Upper lobe of left lung (tissue), 6 donors: Measurements from ENCODE around the gene WDPCP. TPM values are rescaled to one million over a fixed set of nuclear protein-coding genes. Genes with fewer than 3 reads are reported as not detected.
A peak's percentile ranks its signal among the peaks of the same experiment; 100 is the strongest.

Source experiments
- ATAC-seq, 2 donors: fragments of 200-7000 bp; cut with Tn5 transposase; one replicate each; pipeline ENCODE4 v1.9.1; 2022; ENCODE audit warnings: mild to moderate bottlenecking in 2 of 2, moderate library complexity in 2 of 2; ENCODE audit not compliant: low FRiP score in 2 of 2
- DNase-seq, 2 donors: peaks; one replicate each; pipeline ENCODE4 v3.0.0-alpha.2; 2019 to 2020
- H3K27ac ChIP-seq, 4 donors: fragments of 200-600 bp; sonication (generic); one replicate each; pipeline ENCODE4 v1.5.1; 2016 to 2019
- H3K27me3 ChIP-seq, 4 donors: fragments of 200-600 bp; sonication (generic); one replicate each; pipeline ENCODE4 v1.5.1; 2017 to 2019
- H3K36me3 ChIP-seq, 4 donors: fragments of 200-600 bp; sonication (generic); one replicate each; pipeline ENCODE4 v1.5.1; 2016 to 2019
- H3K4me1 ChIP-seq, 4 donors: fragments of 200-600 bp; sonication (generic); one replicate each; pipeline ENCODE4 v1.5.1; 2018 to 2019
- H3K4me3 ChIP-seq, 4 donors: fragments of 200-600 bp; sonication (generic); one replicate each; pipeline ENCODE4 v1.5.1; 2017 to 2019; ENCODE audit warnings: mild to moderate bottlenecking in 2 of 4, moderate library complexity in 1 of 4
- H3K9me3 ChIP-seq, 4 donors: fragments of 200-600 bp; sonication (generic); one replicate each; pipeline ENCODE4 v1.5.1; 2018 to 2019
- CTCF ChIP-seq, 6 experiments: fragments of 450-650 bp in 4 of 6; fragments of 200-600 bp in 2 of 6; sonication (generic) in 2 of 6; IDR thresholded peaks; one replicate each; pipeline ENCODE4 v1.5.1; 2016 to 2019; ENCODE audit warnings: antibody characterized with exemption in 6 of 6
- EP300 ChIP-seq, 4 donors: sonication (generic); formaldehyde crosslinking; IDR thresholded peaks; one replicate each; pipeline ENCODE4 v1.5.1; 2017; ENCODE audit warnings: antibody characterized with exemption in 4 of 4, control low read depth in 2 of 4
- POLR2A ChIP-seq, 4 donors: fragments of 450-650 bp; IDR thresholded peaks; one replicate each; pipeline ENCODE4 v1.5.1; 2016 to 2017; ENCODE audit warnings: antibody characterized with exemption in 4 of 4, mild to moderate bottlenecking in 2 of 4
- POLR2AphosphoS5 ChIP-seq, 2 donors: sonication (generic); formaldehyde crosslinking; IDR thresholded peaks; one replicate each; pipeline ENCODE4 v1.5.1; 2017; ENCODE audit warnings: antibody characterized with exemption in 2 of 2
- WGBS, 2 donors: methylation state at CpG; one replicate each; pipeline ENCODE4 v1.1.5; 2017 to 2018; 5-methylcytosine and 5-hydroxymethylcytosine counted together
- total RNA-seq, 6 donors: library from RNA; depleted of rRNA in 4 of 6; stranded (reverse); fragments of >200 nt in 4 of 6; gene quantifications; one replicate each; pipeline versions ENCODE4 v1.1.0 to v1.2.1, GENCODE V29; 2016 to 2021
- donor health status: DM: no; HTN: no; CAD: no; lungs with moderate emphysema.
- donor health status: DM: no; HTN: yes; CAD: no; lungs with severe emphysema.

Gene WDPCP
- total RNA-seq, 6 donors from 2014 or later: 9.3 to 20.8 (median 11.5) TPM

GRCh38 chr2:63545023-63545422 lies 43.3 kb downstream of the WDPCP start:
- Histone ChIP-seq H3K27me3 (no peaks in the 10 kb centered on the region), H3K4me1 (no peaks in the 10 kb centered on the region), H3K4me3 (no peak overlapping the region), H3K9me3 (no peaks in the 10 kb centered on the region), H3K36me3 (no peaks in the 10 kb centered on the region), H3K27ac (no peak overlapping the region)
- DNase-seq (no peak), ATAC-seq (no peak)
- 93 to 97% methylated on average over 2 of the region's 2 CpGs for WGBS, 2 donors
- TF ChIP-seq POLR2AphosphoS5 (IDR thresholded peaks at IDR 0.05) (no peak), CTCF (IDR thresholded peaks at IDR 0.05) (no peak), EP300 (IDR thresholded peaks at IDR 0.05) (no peak)

DNA sequence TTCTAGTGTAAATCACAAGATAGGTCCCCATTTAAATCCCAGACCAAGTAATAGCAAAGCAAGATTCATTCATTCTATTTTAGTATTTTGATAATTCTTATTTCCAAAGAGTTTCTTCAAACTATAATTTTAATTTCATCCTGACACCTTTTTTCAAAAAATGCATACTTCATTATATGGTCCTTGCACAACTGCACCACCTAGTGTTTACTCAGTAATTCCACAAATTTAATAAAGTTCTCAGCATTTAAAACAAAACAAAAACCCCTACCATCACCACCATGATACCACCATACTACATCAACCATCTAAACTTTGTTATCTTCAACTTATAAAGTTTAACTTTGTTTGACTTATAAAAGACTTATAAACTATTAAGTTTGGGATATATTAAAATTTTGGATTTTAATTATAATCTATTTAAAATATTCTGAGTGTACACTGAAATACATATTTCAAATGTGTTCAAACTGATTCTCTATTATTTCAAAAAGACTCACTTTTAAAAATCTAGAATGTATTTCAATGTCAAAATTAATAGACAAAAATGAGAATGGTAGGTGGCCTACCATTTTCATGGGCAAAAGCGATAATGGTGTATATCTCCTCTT lies 44.2 kb downstream of the WDPCP start:
- Histone ChIP-seq H3K36me3 (no peaks in the 10 kb centered on the region), H3K9me3 (no peaks in the 10 kb centered on the region), H3K4me3 (no peak overlapping the region), H3K27ac (no peak overlapping the region), H3K27me3 (no peaks in the 10 kb centered on the region), H3K4me1 (no peaks in the 10 kb centered on the region)
- DNase-seq (no peak), ATAC-seq (no peak)
- TF ChIP-seq POLR2AphosphoS5 (IDR thresholded peaks at IDR 0.05) (no peak), POLR2A (IDR thresholded peaks at IDR 0.05) (no peak), CTCF (IDR thresholded peaks at IDR 0.05) (peak in 1 of 6 experiments; percentile 8), EP300 (IDR thresholded peaks at IDR 0.05) (no peak)
- WGBS, 2 donors: 97% methylated on average over 1 of the region's 1 CpG

DNA sequence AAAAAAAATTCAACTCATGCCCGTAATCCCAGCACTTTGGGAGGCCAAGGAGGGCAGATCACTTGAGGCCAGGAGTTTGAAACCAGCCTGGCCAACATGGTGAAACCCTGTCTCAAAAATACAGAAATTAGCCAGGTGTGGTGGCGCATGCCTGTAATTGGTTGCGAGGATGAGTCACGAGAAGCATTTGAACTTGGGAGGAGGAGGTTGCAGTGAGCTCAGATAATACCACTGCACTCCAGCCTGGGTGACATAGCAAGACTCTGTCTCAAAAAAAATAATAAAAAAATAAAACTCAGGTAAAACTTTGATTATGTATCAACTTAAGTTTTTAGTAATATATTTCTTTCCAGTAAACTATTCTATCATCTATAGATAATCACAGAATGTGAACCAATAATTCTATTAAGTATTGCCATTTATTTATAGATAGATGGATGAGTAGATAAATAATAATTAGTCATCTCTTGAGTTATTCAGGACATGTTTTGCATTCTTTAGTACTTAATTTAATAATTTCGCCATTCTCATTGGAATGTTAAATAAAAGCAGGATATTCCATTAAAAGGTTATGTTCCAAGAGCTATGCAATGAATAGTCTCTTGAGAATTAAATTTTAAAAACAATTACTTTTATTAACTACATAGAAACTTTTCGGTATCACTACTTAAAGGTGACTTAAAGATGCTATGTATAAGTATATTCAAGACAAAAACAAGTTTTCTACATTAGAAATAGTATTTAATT lies 48.7 kb downstream of the WDPCP start:
- Histone ChIP-seq H3K27me3 (no peaks in the 10 kb centered on the region), H3K4me3 (no peak overlapping the region), H3K36me3 (no peaks in the 10 kb centered on the region), H3K9me3 (peaks cover 0 to 5% (median 0%) of the 10 kb centered on the region in 4 donors), H3K4me1 (no peaks in the 10 kb centered on the region), H3K27ac (no peak overlapping the region)
- no peak for TF ChIP-seq EP300 (IDR thresholded peaks at IDR 0.05)
- no peak for TF ChIP-seq POLR2AphosphoS5 (IDR thresholded peaks at IDR 0.05)
- no peak for TF ChIP-seq CTCF (IDR thresholded peaks at IDR 0.05)
- no peak for TF ChIP-seq POLR2A (IDR thresholded peaks at IDR 0.05)
- no peak for DNase-seq
- 93 to 95% methylated on average over 6 of the region's 6 CpGs for WGBS, 2 donors
- ATAC-seq: no peak

GRCh38 chr2:63538390-63538789 lies 49.9 kb downstream of the WDPCP start:
- DNase-seq: no peak
- Histone ChIP-seq H3K27me3 (no peaks in the 10 kb centered on the region), H3K27ac (no peak overlapping the region), H3K4me1 (no peaks in the 10 kb centered on the region), H3K4me3 (no peak overlapping the region), H3K36me3 (no peaks in the 10 kb centered on the region), H3K9me3 (peaks cover 0 to 5% (median 0%) of the 10 kb centered on the region in 4 donors)
- TF ChIP-seq POLR2A (IDR thresholded peaks at IDR 0.05) (no peak), EP300 (IDR thresholded peaks at IDR 0.05) (no peak), POLR2AphosphoS5 (IDR thresholded peaks at IDR 0.05) (no peak), CTCF (IDR thresholded peaks at IDR 0.05) (no peak)
- ATAC-seq: no peak

- Histone ChIP-seq H3K4me1 (no peaks in the 10 kb centered on the region), H3K4me3 (no peak overlapping the region), H3K36me3 (no peaks in the 10 kb centered on the region), H3K9me3 (peaks cover 0 to 5% (median 1%) of the 10 kb centered on the region in 4 donors), H3K27me3 (no peaks in the 10 kb centered on the region), H3K27ac (no peak overlapping the region)
- DNase-seq (no peak), ATAC-seq (no peak)
- 93 to 99% methylated on average over 2 of the region's 2 CpGs for WGBS, 2 donors
- TF ChIP-seq EP300 (IDR thresholded peaks at IDR 0.05): no peak
- no peak for TF ChIP-seq POLR2A (IDR thresholded peaks at IDR 0.05)
- no peak for TF ChIP-seq POLR2AphosphoS5 (IDR thresholded peaks at IDR 0.05)
- no peak for TF ChIP-seq CTCF (IDR thresholded peaks at IDR 0.05)
Observed at GRCh38 chr2:63537306-63537705, 51.0 kb downstream of the WDPCP start.
